Measurements from ENCODE around the gene FAM98C. TPM values are rescaled to one million over a fixed set of nuclear protein-coding genes. Genes with fewer than 3 reads are reported as not detected.

Gene FAM98C
- total RNA-seq, 1 donor from 2014 or later = 11.8 TPM

DNA sequence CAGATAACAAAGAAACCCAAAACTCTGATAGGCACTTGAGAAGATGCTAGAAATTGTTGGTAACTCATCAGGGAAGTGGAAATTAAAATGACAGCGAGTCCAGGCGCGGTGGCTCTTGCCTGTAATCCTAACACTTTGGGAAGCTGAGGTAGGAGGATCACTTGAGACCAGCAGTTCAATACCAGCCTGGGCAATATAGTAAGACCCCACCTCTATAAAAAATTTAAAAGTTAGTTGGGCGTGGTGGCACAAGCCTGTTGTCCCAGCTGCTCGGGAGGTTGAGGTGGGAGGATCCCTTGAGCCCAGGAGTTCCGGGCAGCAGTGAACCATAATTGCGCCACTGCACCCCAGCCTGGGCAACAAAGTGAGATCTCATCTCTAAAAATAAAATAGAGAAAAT is 28.0 kb downstream of the FAM98C start:
- TF ChIP-seq, protein P1, sequence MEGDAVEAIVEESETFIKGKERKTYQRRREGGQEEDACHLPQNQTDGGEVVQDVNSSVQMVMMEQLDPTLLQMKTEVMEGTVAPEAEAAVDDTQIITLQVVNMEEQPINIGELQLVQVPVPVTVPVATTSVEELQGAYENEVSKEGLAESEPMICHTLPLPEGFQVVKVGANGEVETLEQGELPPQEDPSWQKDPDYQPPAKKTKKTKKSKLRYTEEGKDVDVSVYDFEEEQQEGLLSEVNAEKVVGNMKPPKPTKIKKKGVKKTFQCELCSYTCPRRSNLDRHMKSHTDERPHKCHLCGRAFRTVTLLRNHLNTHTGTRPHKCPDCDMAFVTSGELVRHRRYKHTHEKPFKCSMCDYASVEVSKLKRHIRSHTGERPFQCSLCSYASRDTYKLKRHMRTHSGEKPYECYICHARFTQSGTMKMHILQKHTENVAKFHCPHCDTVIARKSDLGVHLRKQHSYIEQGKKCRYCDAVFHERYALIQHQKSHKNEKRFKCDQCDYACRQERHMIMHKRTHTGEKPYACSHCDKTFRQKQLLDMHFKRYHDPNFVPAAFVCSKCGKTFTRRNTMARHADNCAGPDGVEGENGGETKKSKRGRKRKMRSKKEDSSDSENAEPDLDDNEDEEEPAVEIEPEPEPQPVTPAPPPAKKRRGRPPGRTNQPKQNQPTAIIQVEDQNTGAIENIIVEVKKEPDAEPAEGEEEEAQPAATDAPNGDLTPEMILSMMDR (conservative IDR thresholded peaks at IDR 0.05) = no peak
- H3K9me3 Mint-ChIP-seq = no peaks in the 10 kb centered on the region
- no peaks in the 10 kb centered on the region for H3K36me3 Mint-ChIP-seq (ENCODE audit: low read depth)
- no peak overlapping the region for H3K4me3 Mint-ChIP-seq
- DNase-seq (ENCODE audit: low read depth, low spot score) = no peak
- peaks cover 17% of the 10 kb centered on the region for H3K4me1 Mint-ChIP-seq
- peaks cover 9% of the 10 kb centered on the region for H3K27me3 Mint-ChIP-seq (ENCODE audit: low read depth)
- H3K27ac Mint-ChIP-seq (ENCODE audit: unreplicated experiment) = no peak overlapping the region

- Mint-ChIP-seq H3K27ac (ENCODE audit: unreplicated experiment) (no peak within 1 kb of the TSS), H3K27me3 (ENCODE audit: low read depth) (peaks cover 9% of the 10 kb centered on the region), H3K9me3 (no peaks in the 10 kb centered on the region), H3K4me1 (peaks cover 13% of the 10 kb centered on the region), H3K4me3 (no peak within 1 kb of the TSS), H3K36me3 (ENCODE audit: low read depth) (no peaks in the 10 kb centered on the region)
- TF ChIP-seq, protein P1 (conservative IDR thresholded peaks at IDR 0.05) = no peak
- peak; percentile 56 for DNase-seq (ENCODE audit: low read depth, low spot score)
Observed at GRCh38 chr19:38433268-38433733, 30.4 kb downstream of the FAM98C start, which contains the start of gene RYR1. TSS of gene RYR1 (plus strand) at chr19:38433691. CDS start at chr19:38433830, 139 bp downstream.

- Mint-ChIP-seq H3K4me1 (peaks cover 13% of the 10 kb centered on the region), H3K4me3 (no peak overlapping the region), H3K27me3 (ENCODE audit: low read depth) (peaks cover 9% of the 10 kb centered on the region), H3K9me3 (no peaks in the 10 kb centered on the region), H3K27ac (ENCODE audit: unreplicated experiment) (no peak overlapping the region), H3K36me3 (ENCODE audit: low read depth) (no peaks in the 10 kb centered on the region)
- peak; percentile 35 for DNase-seq (ENCODE audit: low read depth, low spot score)
- TF ChIP-seq, protein P1 (conservative IDR thresholded peaks at IDR 0.05) = no peak
Observed at GRCh38 chr19:38434549-38435051, 31.7 kb downstream of the FAM98C start.

GRCh38 chr19:38437295-38437694 is 34.4 kb downstream of the FAM98C start:
- Mint-ChIP-seq H3K36me3 (ENCODE audit: low read depth) (no peaks in the 10 kb centered on the region), H3K27me3 (ENCODE audit: low read depth) (peaks cover 9% of the 10 kb centered on the region), H3K9me3 (no peaks in the 10 kb centered on the region), H3K4me1 (peaks cover 17% of the 10 kb centered on the region), H3K4me3 (no peak overlapping the region), H3K27ac (ENCODE audit: unreplicated experiment) (no peak overlapping the region)
- TF ChIP-seq, protein P1 (conservative IDR thresholded peaks at IDR 0.05) = no peak
- no peak for DNase-seq (ENCODE audit: low read depth, low spot score)

- no peak for DNase-seq (ENCODE audit: low read depth, low spot score)
- H3K9me3 Mint-ChIP-seq = no peaks in the 10 kb centered on the region
- peaks cover 17% of the 10 kb centered on the region for H3K4me1 Mint-ChIP-seq
- TF ChIP-seq, protein P1 (conservative IDR thresholded peaks at IDR 0.05) = no peak
- H3K36me3 Mint-ChIP-seq (ENCODE audit: low read depth) = no peaks in the 10 kb centered on the region
- no peak overlapping the region for H3K27ac Mint-ChIP-seq (ENCODE audit: unreplicated experiment)
- H3K4me3 Mint-ChIP-seq = no peak overlapping the region
- H3K27me3 Mint-ChIP-seq (ENCODE audit: low read depth) = peaks cover 9% of the 10 kb centered on the region
Observed at GRCh38 chr19:38437917-38438316, 35.0 kb downstream of the FAM98C start.

All from neural crest cell (in vitro differentiated cells).